Aorta (tissue), 5 donors: ENCODE results near the gene APOE. TPM values are rescaled to one million over a fixed set of nuclear protein-coding genes. Genes with fewer than 3 reads are reported as not detected.

ENCODE experiments used
- ATAC-seq: fragments of 200-7000 bp; cut with Tn5 transposase; one replicate; pipeline ENCODE4 v1.9.1; 2022; ENCODE audit warnings: moderate library complexity; ENCODE audit not compliant: low FRiP score
- DNase-seq, 2 donors: peaks; one replicate each; pipeline ENCODE4 v3.0.0-alpha.2; 2020
- H3K27ac ChIP-seq, 2 donors: one replicate each; pipeline ENCODE4 v1.5.1; 2013; ENCODE audit warnings: low read length in 2 of 2, mild to moderate bottlenecking in 2 of 2, moderate library complexity in 2 of 2, control low read depth in 1 of 2, inconsistent platforms in 1 of 2, low read depth in 1 of 2
- H3K27me3 ChIP-seq, 2 donors: one replicate each; pipeline ENCODE4 v1.6.1; 2013; ENCODE audit warnings: control low read depth in 1 of 2, low read length in 1 of 2, mild to moderate bottlenecking in 1 of 2, moderate library complexity in 1 of 2; ENCODE audit not compliant: insufficient read depth in 2 of 2, control insufficient read depth in 1 of 2
- H3K36me3 ChIP-seq, 2 donors: one replicate each; pipeline ENCODE4 v1.6.1; 2013; ENCODE audit warnings: control low read depth in 1 of 2, low read length in 1 of 2, mild to moderate bottlenecking in 1 of 2; ENCODE audit not compliant: insufficient read depth in 2 of 2, control insufficient read depth in 1 of 2
- H3K4me1 ChIP-seq, 2 donors: one replicate each; pipeline ENCODE4 v1.6.1; 2013; ENCODE audit warnings: low read length in 2 of 2, control low read depth in 1 of 2, mild to moderate bottlenecking in 1 of 2, moderate library complexity in 1 of 2; ENCODE audit not compliant: insufficient read depth in 2 of 2, control insufficient read depth in 1 of 2
- H3K4me3 ChIP-seq, 2 donors: one replicate each; pipeline ENCODE4 v1.5.1; 2013; ENCODE audit warnings: low read length in 2 of 2, control low read depth in 1 of 2, mild to moderate bottlenecking in 1 of 2
- H3K9me3 ChIP-seq: one replicate; pipeline ENCODE4 v1.6.1; 2013; ENCODE audit warnings: mild to moderate bottlenecking, low read length; ENCODE audit not compliant: control insufficient read depth
- WGBS, 2 donors: extraction: QIAGEN DNeasy Blood & Tissue Kit; methylation state at CpG; one replicate each; pipeline ENCODE4 v1.1.7; 2013; 5-methylcytosine and 5-hydroxymethylcytosine counted together
- intact Hi-C, 2 donors: fragments of 100-400 bp; cut with DNase I; formaldehyde crosslinking; loops; one replicate each; pipeline versions ENCODE4 v1.14.2 to v1.15.0; 2022
- polyA plus RNA-seq, 2 donors: library from polyadenylated mRNA; stranded (reverse); fragments of 200-250 nt; gene quantifications; one replicate each; pipeline ENCODE4 v1.2.3, GENCODE V29; 2013
- total RNA-seq, 2 donors: library from RNA; stranded (reverse); fragmentation: NEBNext Ultra II Directional; extraction: Animal tissue kit (Norgen Biotek cat#: 25700); gene quantifications; one replicate each; pipeline ENCODE4 v1.2.1, GENCODE V29; 2021
- donor health status: healthy with polysubstance abuse.
- donor health status: Bipolar disorder and iron deficiency.
- donor health status: DM: no; HTN: no; CAD: no.
- donor health status: DM: no; HTN: no; CAD: no.
- donor health status: DM: yes; HTN: yes; CAD: no.

Gene APOE
- total and polyA plus RNA-seq, 4 donors, result 96.1 to 455 (median 156) TPM

GRCh38 chr19:44957526-44957925, 51.9 kb downstream of the APOE start:
- ATAC-seq, result no peak
- intact Hi-C loops, result no loop called here
- H3K9me3 ChIP-seq, result no peaks in the 10 kb centered on the region

GRCh38 chr19:44958090-44958489, 52.5 kb downstream of the APOE start:
- no peaks in the 10 kb centered on the region for H3K9me3 ChIP-seq
- no peaks in the 10 kb centered on the region for H3K4me1 ChIP-seq
- no peaks in the 10 kb centered on the region for H3K27me3 ChIP-seq
- H3K4me3 ChIP-seq, result no peak overlapping the region
- intact Hi-C loops, result no loop called here
- H3K27ac ChIP-seq, result no peak overlapping the region
- no peaks in the 10 kb centered on the region for H3K36me3 ChIP-seq
- DNase-seq (no peak), ATAC-seq (no peak)
- 74 to 80% methylated on average over 8 to 9 of the region's 9 CpGs for WGBS, 2 donors

More at GRCh38 chr19:44957526-44957925, 51.9 kb downstream of the APOE start:
- Histone ChIP-seq H3K4me1 (no peaks in the 10 kb centered on the region), H3K36me3 (no peaks in the 10 kb centered on the region), H3K4me3 (no peak overlapping the region), H3K27me3 (no peaks in the 10 kb centered on the region), H3K27ac (no peak overlapping the region)
- DNase-seq, result no peak
- 72 to 73% methylated on average over 7 of the region's 7 CpGs for WGBS, 2 donors

Other genes starting within 250 kb of the APOE start
- 10 to 100 TPM; 12.7 TPM for gene CEACAM19, start 234.3 kb upstream of the APOE start, total RNA-seq
- 10 to 100 TPM in 1 of 2 donors, 1 to 10 TPM in 1; 1.8 to 18.4 TPM for gene CEACAM19, start 234.3 kb upstream of the APOE start, polyA plus RNA-seq
- gene CEACAM16, start 206.6 kb upstream of the APOE start, total RNA-seq, result under 1 TPM in 1 of 2 donors, not detected in 1; 0.36 TPM
- gene CEACAM16, start 206.6 kb upstream of the APOE start, polyA plus RNA-seq, result not detected
- gene BCL3, start 157.1 kb upstream of the APOE start, total RNA-seq, result 100 to 1,000 TPM in 1 of 2 donors, 10 to 100 TPM in 1; 46.4 to 102 TPM
- gene BCL3, start 157.1 kb upstream of the APOE start, polyA plus RNA-seq, result 10 to 100 TPM; 29.9 to 36.2 TPM
- not detected for gene CBLC, start 127.9 kb upstream of the APOE start, total RNA-seq
- gene CBLC, start 127.9 kb upstream of the APOE start, polyA plus RNA-seq, result 10 to 100 TPM in 1 of 2 donors, not detected in 1; 13.3 TPM
- 100 to 1,000 TPM; 146 to 161 TPM for gene BCAM, start 96.7 kb upstream of the APOE start, total RNA-seq
- 100 to 1,000 TPM in 1 of 2 donors, 10 to 100 TPM in 1; 43.1 to 109 TPM for gene BCAM, start 96.7 kb upstream of the APOE start, polyA plus RNA-seq
- 10 to 100 TPM; 88.2 to 97.8 TPM for gene NECTIN2, start 59.5 kb upstream of the APOE start, total RNA-seq
- gene NECTIN2, start 59.5 kb upstream of the APOE start, polyA plus RNA-seq, result 10 to 100 TPM; 27.8 to 49.5 TPM
- 10 to 100 TPM; 22.3 to 23.6 TPM for gene TOMM40, start 14.5 kb upstream of the APOE start, total RNA-seq
- 10 to 100 TPM in 1 of 2 donors, 1 to 10 TPM in 1; 8.9 to 14.8 TPM for gene TOMM40, start 14.5 kb upstream of the APOE start, polyA plus RNA-seq
- 10 to 100 TPM; 14.8 to 22.2 TPM for gene APOC1, start 8.8 kb downstream of the APOE start, total RNA-seq
- gene APOC1, start 8.8 kb downstream of the APOE start, polyA plus RNA-seq, result 100 to 1,000 TPM in 1 of 2 donors, 1 to 10 TPM in 1; 7.4 to 127 TPM
- gene APOC4, start 36.4 kb downstream of the APOE start, total RNA-seq, result not detected
- gene APOC4, start 36.4 kb downstream of the APOE start, polyA plus RNA-seq, result not detected
- 1 to 10 TPM; 1.2 to 1.5 TPM for gene APOC2, start 40.3 kb downstream of the APOE start, total RNA-seq
- 10 to 100 TPM in 1 of 2 donors, not detected in 1; 18.8 TPM for gene APOC2, start 40.3 kb downstream of the APOE start, polyA plus RNA-seq
- 10 to 100 TPM; 70.6 to 72.5 TPM for gene CLPTM1, start 49.6 kb downstream of the APOE start, total RNA-seq
- gene CLPTM1, start 49.6 kb downstream of the APOE start, polyA plus RNA-seq, result 10 to 100 TPM; 25.7 to 81.4 TPM
- 10 to 100 TPM; 20.2 to 30.0 TPM for gene RELB, start 95.7 kb downstream of the APOE start, total RNA-seq
- 10 to 100 TPM in 1 of 2 donors, 1 to 10 TPM in 1; 7.0 to 10.6 TPM for gene RELB, start 95.7 kb downstream of the APOE start, polyA plus RNA-seq
- 100 to 1,000 TPM in 1 of 2 donors, 10 to 100 TPM in 1; 79.9 to 105 TPM for gene CLASRP, start 133.2 kb downstream of the APOE start, total RNA-seq
- gene CLASRP, start 133.2 kb downstream of the APOE start, polyA plus RNA-seq, result 100 to 1,000 TPM in 1 of 2 donors, 10 to 100 TPM in 1; 18.2 to 209 TPM
- gene ZNF296, start 170.7 kb downstream of the APOE start, total RNA-seq, result under 1 TPM; 0.19 to 0.45 TPM
- gene ZNF296, start 170.7 kb downstream of the APOE start, polyA plus RNA-seq, result 1 to 10 TPM in 1 of 2 donors, under 1 TPM in 1; 0.38 to 1.1 TPM
- gene GEMIN7, start 173.5 kb downstream of the APOE start, total RNA-seq, result 10 to 100 TPM in 1 of 2 donors, 1 to 10 TPM in 1; 8.0 to 12.3 TPM
- 10 to 100 TPM in 1 of 2 donors, 1 to 10 TPM in 1; 6.4 to 13.5 TPM for gene GEMIN7, start 173.5 kb downstream of the APOE start, polyA plus RNA-seq
- 10 to 100 TPM; 12.1 to 22.7 TPM for gene PPP1R37, start 187.4 kb downstream of the APOE start, total RNA-seq
- gene PPP1R37, start 187.4 kb downstream of the APOE start, polyA plus RNA-seq, result 10 to 100 TPM in 1 of 2 donors, 1 to 10 TPM in 1; 7.1 to 16.8 TPM